GM12801 (cell line): Measurements from ENCODE around the gene ADGRA1.

Experiments
- CTCF ChIP-seq: IDR thresholded peaks from one replicate; pipeline ENCODE4 v1.5.1; 2011; ENCODE audit warnings: control low read depth; ENCODE audit not compliant: insufficient read length; ENCODE audit errors: extremely low read depth

The ADGRA1 gene

GRCh38 chr10:133042816-133043215 is 44.9 kb upstream of the ADGRA1 start:
- TF ChIP-seq CTCF = no peak

- TF ChIP-seq CTCF = no peak
These were observed 44.0 kb upstream of the ADGRA1 start for GRCh38 chr10:133043541-133044225.

DNA sequence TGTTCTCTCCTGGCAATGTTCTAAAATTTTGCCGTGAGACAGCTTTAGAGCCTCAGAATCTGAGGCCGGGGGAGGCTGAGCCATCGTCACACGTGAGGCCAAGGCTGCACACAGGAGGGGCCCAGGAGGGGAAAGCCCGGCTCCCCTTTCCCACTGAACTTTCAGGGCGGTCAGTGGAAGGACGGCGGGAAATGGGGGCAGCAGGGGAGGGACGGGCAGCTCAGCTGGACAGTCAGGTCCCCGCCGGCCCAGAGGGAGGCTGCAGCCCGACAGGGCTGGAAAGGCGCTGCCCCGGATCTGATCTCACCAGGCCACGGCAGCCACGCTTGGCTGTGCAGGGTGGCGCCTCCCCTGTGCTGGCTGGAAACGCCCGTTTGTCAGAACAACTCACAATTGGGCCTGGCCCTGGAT is 43.3 kb upstream of the ADGRA1 start:
- TF ChIP-seq CTCF = no peak

DNA sequence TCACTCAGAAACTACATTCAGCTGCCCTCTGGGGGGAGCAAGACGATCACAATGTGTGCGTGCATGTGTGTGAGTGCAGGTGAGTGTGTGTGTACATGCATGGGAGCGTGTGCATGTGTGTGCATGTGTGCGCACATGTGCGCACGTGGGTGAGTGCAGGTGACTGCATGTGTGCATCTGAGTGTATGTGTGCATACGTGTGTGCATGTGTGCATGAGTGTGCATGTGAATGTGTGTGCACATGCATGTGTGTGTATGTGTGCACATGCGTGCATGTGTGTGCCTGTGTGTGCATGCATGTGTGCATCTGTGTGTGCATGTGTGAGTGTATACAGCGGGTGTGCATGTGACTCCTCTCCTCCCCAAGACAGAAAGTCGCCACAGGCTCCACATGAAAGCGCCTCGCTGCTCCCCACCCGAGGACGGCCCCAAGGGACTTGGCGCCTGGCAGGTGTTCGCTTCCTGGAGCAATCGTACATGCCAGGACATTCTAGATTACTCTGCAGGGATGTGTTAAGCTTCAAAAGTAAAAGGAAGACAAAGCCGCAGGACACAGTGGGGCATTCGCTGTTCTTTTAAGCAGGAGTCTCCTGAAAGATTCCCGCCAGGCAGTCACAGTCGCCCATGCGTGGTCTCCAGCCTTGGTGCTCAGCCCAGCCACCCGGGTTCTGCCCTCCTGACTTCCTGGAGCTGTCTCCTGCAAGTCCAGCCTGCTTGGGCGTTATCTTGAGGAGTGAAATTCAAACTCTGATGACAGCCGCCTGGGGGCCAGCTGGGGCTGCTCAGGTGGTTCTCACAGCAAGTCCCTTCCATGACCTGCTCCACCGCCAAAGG is 42.0 kb upstream of the ADGRA1 start:
- no peak for TF ChIP-seq CTCF

- TF ChIP-seq CTCF = no peak
These were observed 41.3 kb upstream of the ADGRA1 start for GRCh38 chr10:133046390-133046765.

GRCh38 chr10:133047526-133048123 is 40.1 kb upstream of the ADGRA1 start:
- no peak for TF ChIP-seq CTCF

DNA sequence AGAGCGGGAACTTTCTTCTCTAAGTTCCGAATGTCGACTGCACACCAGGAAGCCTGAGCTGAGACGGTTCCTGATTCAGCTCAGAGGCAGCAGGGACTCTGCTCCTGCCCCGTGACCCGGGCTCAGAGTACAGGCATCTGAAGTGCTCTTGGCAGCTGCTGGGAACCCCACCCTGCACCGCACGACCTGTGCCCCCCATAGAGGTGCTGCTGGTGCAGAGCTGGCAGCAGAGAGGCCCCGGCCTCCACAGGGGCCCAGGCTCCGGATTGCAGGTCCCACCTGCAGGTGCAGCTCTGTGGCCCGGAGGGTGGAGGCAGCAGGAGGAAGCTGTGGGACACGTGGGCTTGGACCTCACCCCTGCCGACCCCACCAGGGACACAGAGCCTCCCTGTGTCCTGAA is 39.5 kb upstream of the ADGRA1 start:
- no peak for TF ChIP-seq CTCF
